Cardiac septum (tissue), 1 donor: Measurements from ENCODE around the gene NDUFB4. TPM values are rescaled to one million over a fixed set of nuclear protein-coding genes. Genes with fewer than 3 reads are reported as not detected.

ENCODE experiments used
- total RNA-seq: library from RNA; stranded (reverse); fragmentation: NEBNext Ultra II Directional; extraction: Animal tissue kit (Norgen Biotek cat#: 25700); gene quantifications from one replicate; pipeline ENCODE4 v1.2.1, GENCODE V29; 2021
- donor health status: DM: no; HTN: no; CAD: no.

The NDUFB4 gene
- total RNA-seq, 1 donor from 2014 or later = 360 TPM

Other genes starting within 250 kb of the NDUFB4 start
- 8.1 TPM for gene LRRC58, start 247.0 kb upstream of the NDUFB4 start, total RNA-seq
- 140 TPM for gene FSTL1, start 145.3 kb upstream of the NDUFB4 start, total RNA-seq
- 0.73 TPM for gene HGD, start 85.9 kb downstream of the NDUFB4 start, total RNA-seq
- 22.8 TPM for gene RABL3, start 146.2 kb downstream of the NDUFB4 start, total RNA-seq
- gene GTF2E1, start 146.4 kb downstream of the NDUFB4 start, total RNA-seq = 13.2 TPM